AML-193 (cell line): ENCODE results near the gene CCDC146.
A peak's percentile ranks its signal among the peaks of the same experiment; 100 is the strongest.
"Not testable (repeated sequence)": the region's sequence is repeated elsewhere in the genome, so short reads cannot be mapped to it uniquely, and the experiment has no call there.

Experiments
- DNase-seq, 2 experiments: peaks; one replicate each; lab custom pipeline; 2025; lab: John Stamatoyannopoulos, UW

CCDC146 gene

DNA sequence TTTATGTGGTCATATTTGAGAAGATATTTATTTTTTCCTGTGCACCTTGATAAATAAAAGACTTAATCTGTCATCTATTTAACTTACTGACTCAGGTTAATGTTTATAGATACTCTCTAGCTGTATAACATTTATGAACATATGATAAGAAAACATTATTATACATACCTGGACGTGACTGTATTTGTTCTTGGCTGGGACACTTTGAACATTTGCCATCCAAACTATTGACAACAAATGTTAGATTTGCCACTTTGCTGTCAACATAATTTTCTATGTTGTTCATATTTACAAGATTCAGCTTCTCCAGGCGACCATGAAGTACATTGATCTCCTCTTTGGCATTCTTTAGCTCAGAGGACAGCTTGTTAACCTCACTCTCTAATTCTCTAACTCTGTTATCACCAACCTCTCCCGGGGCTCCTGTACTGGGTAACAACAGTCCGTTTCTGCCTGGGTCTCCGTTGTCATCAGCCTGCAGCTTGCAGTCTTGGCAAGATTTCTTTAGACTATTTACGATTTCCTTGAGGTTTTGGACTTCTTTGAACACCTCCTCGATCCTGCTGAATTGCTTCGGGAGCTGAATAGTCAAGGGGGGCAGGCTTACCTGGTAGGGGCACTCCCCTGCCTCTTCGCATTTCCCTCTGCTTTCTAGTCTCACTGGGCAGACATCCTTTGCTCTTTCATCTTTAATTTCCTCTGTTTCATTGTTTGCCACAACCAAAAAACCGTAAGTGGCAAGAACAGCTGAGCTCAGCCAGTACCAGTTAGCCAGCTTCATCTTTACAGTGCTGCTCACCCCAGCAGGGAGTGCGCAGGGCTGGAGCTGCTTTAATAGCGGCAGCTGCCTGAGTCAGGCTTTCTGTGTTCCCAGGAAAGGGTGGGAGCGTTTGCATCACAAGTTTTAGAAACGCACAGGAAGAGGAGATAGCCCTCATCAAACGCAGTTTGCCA is 76.9 kb downstream of the CCDC146 start, which contains the start of gene FGL2:
TSS of gene FGL2 (minus strand) at position 807 of the 954 bp plus-strand sequence. CDS start at position 781, 26 bp downstream.
- DNase-seq, result peak in 1 of 2 experiments; percentile 28

DNA sequence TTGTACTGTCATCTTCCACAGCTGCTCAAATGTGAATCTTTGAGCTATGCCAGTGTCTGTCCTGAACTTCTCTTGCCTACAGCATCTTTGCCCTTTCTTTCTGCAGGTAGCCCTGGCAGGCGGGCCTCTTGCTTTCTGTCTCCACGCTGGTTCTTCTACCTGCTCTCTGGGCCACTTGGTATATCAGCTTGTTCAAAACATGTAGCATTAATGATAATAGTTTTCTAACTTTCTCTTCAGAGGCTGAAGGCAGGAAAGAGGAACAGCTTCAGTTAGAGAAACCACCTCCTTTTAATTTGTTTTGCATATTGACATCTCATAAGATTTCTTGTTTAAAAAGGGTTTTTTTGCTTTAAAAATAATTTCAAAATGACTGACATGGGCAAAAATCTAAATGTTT is 78.1 kb downstream of the CCDC146 start:
- DNase-seq, result peak; percentile 40 to 44

DNA sequence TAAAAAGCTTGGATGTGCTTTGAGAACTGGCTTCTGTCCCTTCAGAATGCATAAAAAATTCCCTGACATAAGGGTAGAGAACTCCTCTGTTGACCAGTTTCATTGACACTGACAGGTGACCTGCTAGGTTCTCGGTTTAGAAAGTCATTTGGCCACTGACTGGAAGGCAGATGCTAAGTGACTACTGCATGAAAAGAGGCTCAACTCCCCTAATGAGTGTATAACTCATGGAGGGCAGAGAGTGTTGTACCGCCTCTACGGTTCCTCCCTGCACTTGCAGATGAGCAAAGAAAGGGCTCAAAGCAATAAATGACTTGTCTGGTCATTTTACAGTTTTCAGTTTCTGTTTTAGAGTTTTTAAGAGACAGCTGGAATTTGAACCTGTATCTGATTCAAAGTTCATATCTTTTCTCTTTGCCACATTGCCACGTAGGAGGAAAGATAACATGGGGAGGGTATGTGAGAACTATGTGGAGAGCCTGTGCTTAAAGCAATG is 80.1 kb downstream of the CCDC146 start:
- DNase-seq, result no peak

DNA sequence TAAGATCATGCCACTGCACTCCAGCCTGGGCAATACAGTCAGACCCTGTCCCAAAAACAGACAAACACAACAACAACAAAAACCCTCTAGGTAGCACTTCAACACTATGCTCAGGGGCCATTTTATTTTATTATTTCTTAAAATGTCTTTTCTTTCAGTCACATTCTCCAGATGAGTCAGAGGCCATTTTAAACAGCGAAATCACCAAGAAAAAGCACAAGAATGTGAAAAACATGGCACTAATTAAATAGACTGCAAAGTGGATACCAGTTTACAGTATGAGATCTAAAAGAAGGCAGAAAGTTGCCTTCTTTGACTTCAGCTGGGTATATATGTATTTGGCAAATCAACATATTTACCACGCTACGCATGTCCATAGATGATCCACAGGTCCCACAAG is 83.3 kb downstream of the CCDC146 start:
- no peak for DNase-seq

DNA sequence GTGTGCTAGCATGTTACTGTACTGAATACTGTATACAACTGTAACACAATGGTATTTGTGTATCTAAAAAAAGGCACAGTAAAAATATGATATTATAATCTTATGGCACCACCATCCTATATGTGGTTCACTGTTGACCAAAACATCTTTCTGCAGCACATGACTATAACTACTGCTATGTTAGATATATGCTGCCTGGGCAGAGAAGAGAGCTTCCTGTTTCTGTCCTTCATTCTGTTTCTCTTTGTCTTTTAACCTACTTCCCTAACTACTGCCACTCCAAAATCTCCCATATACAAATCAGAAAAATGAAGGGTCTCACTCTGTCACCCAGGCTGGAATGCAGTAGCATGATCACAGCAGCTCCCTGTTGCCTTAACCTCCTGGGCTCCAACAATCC is 86.0 kb downstream of the CCDC146 start:
- peak; percentile 38 to 43 for DNase-seq

DNA sequence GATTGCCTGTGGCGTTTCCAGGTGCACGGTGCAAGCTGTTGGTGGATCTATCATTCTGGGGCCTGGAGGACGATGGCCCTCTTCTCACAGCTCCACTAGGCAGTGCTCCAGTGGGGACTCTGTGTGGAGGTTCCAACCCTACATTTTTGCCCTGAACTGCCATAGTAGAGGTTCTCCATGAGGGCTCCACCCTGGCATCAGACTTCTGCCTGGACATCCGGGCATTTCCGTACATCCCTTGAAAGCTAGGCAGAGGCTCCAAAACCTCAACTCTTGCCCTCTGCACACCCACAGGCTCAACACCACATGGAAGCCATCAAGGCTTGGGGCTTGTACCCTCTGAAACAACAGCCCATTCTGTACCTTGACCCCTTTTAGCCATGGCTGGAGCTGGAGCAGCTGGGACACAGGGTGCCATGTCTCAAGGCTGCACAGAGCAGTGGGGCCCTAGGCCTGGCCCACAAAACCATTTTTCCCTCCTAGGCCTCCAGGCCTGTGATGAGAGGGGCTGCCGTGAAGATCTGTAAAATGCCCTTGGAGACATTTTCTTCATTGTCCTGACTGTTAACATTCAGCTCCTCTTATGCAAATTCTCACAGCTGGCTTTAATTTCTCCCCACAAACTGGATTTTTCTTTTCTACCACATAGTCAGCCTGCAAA is 87.2 kb downstream of the CCDC146 start:
- no peak for DNase-seq

DNA sequence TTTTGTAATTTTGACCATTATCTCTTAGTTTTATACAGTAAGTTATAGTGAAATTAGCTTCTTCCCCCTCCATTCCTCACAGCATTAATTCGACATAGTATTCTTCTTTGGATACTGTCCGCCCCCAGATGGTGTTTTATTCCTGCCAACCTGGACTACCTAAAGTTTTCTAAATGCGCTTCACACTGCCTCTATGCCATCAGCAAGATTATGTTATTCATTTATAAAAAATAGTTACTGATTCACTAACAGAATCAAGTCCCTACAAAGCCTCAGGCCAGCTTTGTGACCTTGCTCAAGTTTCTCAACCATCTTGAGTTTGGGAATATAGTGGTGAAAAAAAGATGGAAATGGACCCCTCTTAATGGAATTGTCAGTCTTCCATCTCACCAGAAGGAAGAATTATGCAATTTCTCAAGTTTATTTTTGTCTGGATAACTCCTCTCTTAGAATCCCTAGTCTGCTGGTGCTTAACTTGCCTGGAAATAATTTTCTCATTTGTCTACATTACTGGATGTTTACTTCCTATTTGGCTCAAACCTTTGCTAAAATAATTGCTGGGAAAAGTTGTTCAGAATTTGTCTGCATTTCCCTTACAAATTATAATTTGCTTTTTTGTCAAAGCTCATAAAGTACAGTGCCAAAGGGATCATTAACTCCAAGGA is 93.9 kb downstream of the CCDC146 start:
- DNase-seq, result no peak

DNA sequence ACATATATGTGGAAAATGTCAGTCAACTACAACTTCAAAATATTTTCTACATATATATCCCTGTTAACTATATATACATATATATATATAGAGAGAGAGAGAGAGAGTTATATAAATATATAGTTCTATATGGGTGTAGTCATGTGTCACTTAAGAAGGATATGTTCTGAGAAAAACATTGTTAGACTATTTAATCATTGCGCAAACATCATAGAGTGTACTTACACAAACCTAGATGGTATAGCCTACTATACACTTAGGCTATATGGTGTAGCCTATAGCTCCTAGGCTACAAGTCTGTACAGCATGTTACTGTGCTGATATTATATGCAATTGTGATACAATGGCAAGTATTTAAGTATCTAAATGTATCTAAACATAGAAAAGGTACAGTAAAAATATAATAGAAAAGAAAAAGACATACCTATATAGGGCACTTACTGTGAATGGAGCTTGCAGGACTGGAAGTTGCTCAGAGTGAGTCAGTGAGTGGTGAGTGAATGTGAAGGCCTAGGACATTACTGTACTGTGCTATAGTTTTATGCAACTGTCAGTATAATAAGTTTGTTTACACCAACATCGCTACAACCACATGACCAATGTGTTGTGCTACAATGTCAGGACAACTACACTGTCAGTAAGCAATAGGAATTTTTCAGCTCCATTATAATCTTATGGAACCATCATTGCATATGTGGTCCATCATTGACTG is 95.2 kb downstream of the CCDC146 start:
- DNase-seq, result no peak

DNA sequence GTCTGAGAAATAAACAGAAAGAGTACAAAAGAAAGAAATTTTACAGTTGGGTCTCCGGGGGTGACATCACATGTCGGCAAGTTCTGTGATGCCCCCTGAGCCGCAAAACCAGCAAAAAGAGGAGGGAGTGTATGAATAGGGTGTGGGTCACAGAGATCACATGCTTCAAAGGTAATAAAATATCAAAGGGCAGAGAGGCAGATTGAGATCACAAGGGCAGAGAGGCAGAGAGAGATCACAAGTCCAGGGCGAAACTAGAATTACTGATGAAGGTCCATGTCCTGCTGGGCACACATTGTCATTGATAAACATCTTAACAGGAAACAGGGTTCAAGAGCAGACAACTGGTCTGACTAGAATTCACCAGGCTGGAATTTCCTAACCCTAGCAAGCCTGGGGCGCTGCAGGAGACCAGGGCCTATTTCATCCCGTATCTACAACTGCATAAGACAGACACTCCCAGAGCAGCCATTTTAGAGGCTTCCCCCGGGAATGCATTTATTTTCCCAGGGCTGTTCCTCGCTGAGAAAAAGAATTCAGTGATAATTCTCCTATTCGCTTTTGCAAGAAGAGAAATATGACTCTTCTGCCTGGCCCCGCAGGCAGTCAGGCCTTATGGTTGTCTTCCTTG is 97.4 kb downstream of the CCDC146 start:
- not testable (repeated sequence) for DNase-seq

DNA sequence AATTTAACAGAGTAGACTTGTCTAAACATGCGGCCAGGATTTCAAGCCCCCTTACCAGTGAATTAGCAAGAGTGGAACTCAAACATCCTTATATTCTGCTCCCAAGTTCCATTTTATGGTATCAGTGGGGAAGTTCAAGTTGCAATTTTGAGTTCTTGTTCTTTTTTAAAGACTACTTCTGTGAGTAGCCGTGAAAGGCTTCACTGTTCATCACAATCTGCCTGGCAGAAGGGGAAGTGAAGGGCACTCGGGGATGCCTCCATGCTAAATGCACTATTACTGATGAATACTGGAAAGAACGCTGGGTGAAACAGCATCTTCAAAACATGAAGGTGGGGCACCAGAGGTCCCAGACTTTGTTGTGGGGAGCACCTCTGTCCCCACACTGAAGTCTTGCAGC is 99.7 kb downstream of the CCDC146 start:
- no peak for DNase-seq

DNA sequence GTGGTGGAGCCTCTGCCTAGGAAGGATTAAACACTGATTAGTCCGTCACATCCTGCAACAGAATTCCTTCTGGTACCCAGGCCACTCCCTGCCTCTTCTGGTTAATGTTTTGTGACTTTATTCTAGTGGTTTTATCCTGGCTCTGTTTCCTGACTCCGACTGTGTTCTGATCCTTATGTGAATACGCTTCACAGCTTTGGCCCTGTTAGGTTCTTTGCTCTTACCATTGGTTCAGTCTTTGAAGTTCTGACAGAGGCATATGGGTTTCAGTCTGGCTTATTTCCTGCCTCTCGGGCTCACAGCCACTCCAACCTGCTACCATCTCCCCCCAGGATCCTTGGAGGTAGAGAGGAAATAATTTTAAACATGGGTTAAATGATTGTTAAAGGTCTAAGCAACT is 100.4 kb downstream of the CCDC146 start:
- DNase-seq, result no peak

DNA sequence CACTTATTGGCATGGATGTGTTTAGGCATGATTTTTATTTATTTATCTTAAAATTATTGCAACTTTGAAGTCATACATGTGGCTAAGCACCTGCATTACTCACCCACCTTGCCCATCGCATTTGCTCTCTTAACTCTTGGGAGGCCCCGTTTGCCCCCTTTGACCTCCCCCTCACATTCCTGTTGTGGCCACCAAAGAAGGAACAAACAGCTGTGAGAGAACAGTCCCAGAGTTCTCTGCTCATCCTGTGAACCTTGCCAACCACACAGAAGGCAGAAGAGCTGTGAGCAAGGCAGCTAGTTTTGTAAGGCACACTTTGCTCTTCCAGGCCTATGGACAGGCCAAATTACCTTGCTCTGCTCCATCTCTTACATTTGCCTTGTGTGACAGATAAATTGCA is 100.8 kb downstream of the CCDC146 start:
- DNase-seq, result no peak

DNA sequence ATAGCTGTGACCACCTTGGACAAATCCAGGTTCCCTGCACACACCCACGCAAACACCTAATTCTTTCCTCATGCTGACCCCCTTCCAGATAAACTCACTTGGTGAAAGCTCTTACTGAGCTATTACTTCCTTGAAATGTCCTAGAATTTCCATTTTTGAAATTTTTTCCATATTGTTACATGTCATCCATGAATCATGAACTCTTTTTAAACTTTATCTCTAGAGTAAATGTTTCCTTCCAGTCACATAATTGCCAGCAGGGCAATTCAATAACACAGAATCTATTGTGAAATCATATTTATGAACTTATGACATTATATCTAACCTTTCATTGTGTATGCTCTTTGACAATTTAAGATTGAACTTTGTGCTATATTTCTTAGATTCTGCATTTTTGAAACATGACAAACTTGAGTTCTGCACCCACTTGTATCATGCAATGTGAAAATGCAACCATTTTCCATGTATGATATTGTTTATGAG is 104.0 kb downstream of the CCDC146 start:
- DNase-seq, result no peak

DNA sequence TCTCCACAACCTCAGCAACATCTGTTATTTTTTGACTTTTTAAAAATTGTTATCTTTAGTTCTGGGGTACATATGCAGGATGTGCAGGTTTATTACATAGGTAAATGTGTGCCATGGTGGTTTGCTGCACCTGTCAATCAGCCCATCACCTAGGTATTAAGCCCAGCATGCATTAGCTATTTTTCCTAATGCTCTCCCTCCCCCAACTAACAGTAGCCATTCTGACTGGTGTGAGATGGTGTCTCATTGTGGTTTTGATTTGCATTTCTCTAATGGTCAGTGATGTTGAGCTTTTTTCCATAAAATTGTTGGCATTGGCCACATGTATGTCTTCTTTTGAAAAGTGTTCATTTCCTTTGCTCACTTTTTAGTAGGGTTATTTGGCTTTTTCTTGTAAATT is 106.4 kb downstream of the CCDC146 start:
- not testable (repeated sequence) for DNase-seq

DNA sequence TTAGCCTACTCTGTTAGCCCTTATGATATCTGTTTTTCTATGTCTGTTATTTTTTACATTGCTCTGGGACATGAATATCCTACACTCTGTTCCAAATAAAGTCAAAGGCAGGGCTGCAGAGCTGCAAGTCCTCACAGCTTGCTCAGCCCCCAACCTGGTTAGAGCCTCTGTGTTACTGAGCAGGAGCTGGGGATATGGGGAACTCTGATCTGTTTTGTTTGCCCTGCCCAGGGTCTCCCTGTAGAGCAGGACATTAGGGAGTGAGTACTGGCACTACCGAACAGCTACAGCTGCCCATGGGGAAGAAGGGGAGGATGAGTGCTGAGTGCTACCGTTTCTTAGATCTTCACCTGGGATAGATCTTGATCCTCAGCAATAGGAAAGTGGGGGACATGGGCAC is 110.1 kb downstream of the CCDC146 start:
- DNase-seq, result no peak

DNA sequence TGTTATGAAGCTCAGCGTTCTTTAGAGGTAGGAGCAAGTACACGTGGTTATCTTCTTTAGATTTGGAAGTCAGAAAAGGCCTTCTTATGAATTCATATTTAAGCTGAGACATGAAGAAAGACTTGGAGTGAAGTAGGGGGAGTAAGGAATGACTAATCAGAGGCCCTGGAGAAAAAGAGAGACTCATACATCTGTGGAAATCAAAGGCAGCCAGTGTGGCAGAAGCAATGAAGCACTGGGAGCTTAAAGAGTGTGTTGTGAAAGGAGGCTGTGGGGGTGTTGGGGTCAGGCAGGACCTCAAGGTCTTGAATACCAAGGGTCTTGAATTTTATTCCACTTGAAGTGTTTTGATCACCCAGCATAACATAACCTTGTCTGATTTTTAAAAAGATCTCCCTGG is 112.9 kb downstream of the CCDC146 start:
- no peak for DNase-seq

DNA sequence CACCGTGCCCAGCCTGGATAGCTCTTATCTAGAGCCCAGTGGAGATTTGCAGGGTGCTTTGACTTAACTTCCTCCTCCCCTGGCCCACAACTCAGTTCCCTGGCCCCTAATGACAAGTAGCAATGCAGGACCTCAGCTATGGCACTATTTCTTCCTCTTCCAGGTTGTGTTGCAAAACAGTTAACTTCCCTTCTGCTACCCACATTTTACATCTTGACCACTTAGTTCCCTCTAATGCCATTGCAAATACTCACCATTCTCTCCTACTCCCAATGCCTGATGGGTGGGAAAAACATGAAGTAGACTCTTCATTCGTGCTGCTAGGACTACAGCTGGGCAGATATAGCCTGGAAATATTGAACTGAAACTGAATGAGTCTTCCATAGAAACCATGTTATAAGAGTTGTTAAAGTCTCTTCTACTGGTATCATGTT is 116.3 kb downstream of the CCDC146 start:
- DNase-seq, result peak; percentile 97 to 98

DNA sequence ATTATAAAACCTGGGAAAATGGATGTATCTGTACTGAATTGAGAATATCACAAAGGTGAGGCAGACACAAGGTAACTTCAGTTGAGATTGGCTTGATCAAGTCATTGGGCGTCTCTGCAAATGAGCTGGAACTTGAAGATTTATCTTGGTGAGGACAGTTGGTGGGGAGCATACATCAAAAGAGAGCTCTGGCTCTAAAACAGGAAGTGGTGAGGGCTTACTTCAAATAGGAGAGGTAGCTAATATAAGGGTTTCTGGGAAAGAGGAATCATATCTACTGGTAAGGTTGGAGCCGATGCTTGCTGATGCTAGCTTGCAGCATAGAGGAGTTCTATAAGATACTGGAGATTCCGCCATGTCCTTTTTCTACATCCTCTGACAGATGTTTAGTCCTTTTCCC is 117.1 kb downstream of the CCDC146 start:
- peak; percentile 48 to 52 for DNase-seq

DNA sequence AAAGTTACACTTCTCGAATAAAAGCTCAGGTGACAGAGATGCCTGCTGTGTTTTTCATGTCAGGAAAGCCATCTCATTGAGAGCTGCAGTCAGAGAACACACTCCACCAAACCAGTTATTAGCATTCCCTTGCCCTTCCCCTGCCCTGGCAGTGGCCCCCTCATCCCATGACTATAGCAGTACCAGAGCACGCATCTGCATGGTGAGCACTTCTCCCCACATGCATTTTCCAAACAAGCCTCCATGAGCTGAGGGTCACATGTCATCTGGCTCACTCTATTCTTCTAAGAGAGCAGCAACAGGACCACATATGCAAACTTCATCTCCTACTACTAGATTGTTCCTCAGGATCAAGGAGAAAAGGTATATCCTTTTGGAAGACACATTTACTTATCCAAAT is 119.7 kb downstream of the CCDC146 start:
- no peak for DNase-seq

DNA sequence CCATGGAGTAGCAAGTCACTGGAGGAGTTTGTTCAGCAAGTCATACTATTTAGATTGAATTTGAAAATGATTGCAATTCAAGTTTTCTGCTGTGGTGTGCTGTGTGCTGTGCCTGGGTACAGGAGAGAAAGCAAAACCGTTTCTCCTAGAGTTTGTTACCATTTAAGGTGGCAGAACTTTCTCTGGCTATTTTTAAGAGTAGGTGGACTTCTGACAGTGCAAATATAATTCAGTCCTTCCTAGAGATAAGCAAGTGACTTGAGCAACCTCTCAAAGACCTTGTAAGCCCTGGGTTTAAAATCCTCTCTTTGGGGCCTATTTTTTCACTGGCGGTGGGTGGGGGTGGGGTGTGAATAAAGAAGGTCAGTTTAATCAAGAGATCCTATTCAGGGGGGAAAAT is 120.1 kb downstream of the CCDC146 start:
- no peak for DNase-seq
